ENCODE measurements around the gene BFSP1.

BFSP1 gene

DNA sequence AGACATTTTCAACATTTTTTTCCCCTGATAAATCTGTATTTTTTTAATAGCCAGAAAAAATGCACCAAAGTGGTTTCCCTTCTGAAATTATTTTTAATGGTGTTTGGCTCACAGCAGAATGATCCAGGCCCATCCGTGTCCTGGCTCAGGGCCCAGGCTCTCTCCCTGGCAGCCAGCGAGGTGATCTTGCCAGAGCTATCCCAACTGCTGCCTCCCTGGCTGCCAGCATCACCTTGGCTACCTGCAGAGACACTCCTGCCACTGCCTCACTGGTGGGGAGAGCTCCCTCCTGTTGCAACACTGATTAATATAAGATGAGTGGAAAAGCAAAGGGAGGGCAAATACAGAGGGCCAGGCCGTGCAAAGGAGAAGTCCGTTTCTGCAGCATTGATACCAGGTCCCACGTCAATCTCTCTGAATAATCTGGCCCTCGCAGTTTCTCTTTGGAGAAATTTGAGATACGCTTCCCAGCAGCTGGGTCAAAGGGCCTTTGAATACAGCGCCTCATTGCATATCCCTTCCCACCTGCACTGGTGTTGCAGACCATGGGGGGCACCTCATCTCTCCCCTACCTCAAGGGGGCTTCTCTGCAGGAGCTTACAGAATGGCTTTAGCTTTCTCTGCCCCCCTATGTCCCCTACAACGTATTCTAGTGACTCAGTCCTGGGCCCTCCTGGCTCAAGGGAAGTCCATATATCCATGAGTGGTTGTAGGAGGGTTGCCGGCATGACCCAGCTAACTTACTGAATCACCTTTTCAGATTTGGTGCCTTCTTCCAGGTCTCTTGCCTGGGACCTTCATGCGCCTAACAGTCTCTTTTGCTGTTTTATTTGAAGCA is 25.9 kb upstream of the BFSP1 start:
- DNase-seq, result no peak

DNA sequence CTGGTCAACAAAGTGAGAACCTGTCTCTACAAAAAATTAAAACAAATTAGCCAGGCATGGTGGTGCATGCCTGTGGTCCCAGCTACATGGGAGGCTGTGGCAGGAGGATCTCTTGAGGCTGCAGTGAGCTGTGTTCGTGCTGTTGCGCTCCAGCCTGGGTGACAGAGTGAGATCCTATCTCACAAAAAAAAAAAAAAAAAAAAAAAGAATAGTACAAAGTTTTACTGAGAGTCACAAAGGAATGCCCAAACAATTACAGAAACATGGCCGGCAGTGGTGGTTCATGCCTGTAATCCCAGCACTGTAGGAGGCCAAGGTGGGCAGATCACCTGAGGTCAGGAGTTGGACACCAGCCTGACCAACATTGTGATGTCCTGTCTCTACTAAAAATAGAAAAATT is 23.9 kb upstream of the BFSP1 start:
- DNase-seq, result no peak

DNA sequence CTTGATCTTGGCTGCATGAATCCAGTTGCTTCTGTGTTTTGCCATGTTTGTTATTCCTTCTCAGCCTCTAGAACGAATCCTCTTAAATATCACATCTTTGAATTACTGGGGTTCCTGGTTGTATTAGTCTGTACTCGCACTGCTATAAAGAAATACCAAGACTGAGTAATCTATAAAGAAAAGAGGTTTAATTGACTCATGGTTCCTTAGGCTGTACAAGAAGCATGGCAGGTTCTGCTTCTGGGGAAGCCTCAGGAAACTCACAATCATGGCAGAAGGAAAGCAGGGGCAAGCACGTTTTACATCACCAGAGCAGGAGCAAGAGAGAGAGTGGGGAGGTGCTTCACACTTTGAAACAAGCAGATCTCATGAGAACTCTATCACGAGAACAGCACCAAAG is 18.0 kb upstream of the BFSP1 start:
- DNase-seq, result no peak

DNA sequence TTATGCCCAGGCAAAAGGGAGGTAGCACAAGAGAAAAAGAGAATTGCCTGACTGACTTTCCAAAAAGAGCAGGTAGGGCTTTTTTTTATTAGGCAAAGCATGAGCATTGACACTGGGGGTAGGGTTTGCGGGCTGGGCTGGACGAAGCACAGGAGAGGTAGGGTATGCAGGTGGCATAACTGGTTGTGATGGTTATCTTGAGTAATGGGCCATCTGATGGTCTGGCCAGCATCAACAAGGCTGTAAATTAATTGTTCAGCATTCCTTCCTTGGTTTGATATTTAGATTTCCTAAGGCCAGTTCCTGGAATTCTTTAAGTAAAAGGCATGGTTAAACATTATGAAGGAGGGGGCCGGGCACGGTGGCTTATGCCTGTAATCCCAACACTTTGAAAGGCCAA is 13.9 kb upstream of the BFSP1 start:
- DNase-seq, result no peak

DNA sequence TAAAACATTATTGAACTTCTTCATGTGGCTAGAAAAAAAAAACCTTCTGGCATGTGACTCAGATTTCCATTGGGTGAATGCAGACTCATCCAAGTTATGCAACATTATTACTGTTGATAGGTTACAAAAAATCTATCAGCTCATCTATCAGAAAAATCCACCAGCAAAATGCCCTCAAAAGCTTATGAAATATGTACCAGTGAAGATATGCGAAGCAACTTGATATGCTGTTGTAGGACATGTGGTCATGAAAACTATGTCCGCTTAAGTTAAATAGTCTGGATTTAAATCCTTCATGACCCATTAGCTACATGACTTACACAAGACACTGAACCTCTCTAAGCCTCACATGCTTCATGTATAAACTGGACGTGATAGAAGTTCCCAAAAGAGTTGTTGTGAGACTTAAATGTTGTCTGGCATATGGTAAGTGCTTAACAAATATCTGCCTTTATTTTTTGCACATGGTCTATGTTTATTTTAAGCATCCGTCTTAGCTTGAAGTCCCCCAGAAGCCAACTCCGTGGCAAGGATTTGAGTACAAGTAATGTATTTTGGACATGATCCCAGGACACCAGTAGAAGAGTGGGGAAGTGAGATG is 12.5 kb upstream of the BFSP1 start:
- DNase-seq, result no peak

DNA sequence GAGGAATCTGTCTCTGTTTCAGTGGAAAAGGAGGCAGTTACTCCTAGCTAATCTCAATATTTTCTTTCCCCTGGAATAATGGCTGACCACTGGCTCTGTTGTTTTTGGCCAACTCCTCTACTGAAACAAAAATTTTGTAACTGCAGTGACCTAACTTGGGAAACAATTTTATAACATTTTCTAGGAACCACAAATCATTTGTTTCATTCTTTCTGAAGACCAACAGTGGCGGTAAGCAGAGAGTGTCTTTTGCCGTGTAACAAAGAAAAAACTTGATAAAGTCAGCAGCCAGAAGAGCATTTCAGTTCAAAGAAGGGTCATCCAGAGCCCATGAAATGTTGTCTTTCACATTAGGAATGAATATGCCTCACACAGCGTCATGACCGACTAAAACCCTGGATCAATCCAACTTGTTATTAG is 11.8 kb upstream of the BFSP1 start:
- no peak for DNase-seq

DNA sequence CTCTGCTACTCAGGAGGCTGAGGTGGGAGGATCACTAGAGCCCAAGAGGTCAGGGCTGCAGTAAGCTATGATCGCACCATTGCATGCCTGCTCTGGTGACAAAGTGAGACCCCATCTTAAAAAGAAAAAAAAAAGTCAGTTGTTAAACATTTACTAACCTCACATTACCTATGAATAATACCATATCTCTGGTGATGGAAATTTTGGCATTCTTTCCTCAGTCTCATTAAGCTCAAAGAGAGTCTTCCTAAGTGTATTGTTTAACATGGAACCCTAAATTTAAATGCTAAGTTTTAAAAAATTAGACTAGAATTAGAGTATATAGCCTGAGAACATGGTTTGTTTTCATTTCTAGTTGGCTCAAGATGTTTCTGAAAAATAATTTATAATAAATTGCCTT is 11.3 kb upstream of the BFSP1 start:
- DNase-seq, result no peak

DNA sequence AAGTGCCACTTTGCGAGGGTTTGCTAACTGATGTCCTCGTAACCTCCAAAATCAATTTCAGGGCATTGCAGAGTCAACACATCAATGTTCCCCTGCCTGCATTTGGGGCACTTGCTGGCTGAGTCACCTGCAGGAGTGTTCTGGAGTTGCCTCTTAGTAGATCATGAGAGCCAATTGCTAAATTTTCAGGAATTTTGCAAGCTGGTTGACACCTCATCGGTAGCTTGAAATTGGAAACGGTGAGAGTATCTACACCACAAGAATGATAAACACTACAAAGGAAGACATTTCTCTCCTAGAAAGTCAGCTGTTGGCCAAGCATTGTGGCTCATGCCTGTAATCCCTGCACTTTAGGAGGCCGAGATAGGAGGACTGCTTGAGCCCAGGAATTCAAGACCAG is 10.8 kb upstream of the BFSP1 start:
- DNase-seq, result no peak

DNA sequence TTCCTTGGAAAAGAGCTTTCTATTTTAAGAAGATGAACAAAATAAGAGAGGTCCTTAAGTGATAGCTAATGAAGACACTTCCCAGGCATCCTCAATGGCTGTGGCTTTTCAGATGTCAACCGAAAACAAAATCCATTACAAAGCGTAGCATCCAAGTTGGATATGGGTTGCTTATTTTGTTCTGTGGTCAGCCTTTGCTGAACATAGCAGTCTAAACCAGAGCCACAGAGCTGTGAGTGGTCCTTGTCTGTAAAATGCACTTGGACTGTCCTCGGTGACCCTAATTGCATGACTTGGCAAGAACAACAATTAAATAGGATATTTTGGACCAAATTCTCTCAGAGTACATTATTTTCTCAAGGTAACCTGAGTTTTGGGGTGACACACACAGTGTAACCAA is 10.4 kb upstream of the BFSP1 start:
- no peak for DNase-seq

DNA sequence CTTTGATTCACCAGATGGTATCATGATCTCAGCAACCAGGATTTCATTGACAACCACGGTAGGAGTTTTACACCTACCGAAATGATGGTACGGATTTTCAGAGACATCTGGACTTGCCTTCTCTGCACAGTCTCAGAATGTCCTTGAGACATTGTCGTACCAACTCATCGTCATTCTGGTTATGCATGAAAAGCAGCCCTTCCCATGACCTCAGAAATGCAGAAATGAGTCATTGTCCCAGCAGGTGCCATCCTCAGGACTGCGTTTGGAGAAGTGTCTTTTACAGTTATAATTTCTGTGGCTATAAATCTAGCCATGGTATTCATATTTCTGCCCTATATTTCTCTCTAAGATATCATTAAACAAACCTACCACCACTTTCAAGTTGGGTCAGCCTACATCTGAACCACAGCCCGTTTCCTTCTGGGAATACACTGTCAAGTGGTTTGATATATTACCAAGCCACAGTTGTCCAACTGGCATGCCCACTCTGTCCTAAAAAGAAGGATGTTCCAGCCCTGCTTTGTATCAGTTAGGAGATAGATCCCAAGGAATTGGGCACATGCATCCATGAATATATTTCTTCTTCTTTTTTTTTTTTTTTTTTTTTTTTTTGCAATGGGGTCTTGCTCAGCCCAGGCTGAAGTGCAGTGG is 7.5 kb upstream of the BFSP1 start:
- DNase-seq, result no peak

DNA sequence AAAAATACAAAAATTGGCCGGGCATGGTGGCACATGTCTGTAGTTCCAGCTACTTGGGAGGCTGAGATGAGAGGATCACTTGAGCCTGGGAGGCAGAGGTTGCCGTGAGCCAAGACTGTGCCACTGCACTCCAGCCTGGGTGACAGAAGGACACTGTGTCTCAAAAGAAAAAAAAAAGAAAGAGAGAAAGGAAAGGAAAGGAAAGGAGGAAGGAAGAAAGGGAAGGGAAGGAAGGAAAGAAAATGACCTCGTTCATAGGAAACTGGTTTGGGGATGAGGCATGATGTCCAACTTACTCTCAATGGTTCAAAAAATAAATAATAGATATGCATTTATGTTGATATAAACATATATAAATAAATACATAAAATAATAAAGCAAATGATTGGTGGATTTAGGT is 6.8 kb upstream of the BFSP1 start:
- DNase-seq, result no peak

DNA sequence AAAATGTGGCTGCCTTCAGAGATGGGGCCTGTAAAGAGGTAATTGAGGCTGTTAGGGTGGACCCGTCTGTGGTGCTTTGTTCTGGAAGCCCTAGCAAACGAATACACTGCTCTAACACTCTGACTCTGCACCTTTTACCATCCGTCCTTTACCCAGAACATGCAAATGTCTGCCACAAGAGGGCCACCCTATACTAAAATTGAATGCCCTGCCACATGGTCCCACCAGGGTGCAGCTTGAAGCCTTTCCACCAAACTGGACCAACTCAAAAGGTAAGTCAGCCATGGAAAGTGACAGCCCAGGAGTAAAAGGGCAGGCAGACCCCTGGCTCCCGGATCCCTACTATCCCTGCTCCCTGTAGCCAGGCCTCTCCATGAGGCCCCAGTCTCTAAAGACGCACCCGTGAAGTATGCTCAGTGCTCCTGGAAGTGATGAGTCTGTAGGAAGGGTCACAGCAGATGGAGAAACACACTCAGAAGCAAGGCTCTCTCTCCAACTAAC is 5.8 kb upstream of the BFSP1 start:
- DNase-seq, result peak; percentile 75

DNA sequence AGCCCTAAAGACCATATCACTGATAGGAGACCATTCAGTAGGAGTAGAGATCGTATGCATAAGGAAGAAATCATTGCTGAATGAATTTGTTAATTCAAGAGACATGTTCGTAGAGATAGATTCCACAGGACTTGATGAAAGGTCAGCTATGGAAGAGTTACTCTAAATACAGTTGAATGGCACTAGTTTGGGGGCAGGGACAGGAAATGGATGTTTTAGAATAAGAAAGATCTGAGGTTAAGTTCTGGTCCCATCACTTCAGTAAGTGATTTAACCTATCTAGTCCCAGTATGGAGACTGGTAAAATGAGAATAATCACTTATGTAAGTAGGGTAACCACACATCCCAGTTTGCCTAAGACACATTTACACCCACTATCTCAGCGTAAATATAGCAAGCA is 2.9 kb upstream of the BFSP1 start:
- DNase-seq, result no peak

DNA sequence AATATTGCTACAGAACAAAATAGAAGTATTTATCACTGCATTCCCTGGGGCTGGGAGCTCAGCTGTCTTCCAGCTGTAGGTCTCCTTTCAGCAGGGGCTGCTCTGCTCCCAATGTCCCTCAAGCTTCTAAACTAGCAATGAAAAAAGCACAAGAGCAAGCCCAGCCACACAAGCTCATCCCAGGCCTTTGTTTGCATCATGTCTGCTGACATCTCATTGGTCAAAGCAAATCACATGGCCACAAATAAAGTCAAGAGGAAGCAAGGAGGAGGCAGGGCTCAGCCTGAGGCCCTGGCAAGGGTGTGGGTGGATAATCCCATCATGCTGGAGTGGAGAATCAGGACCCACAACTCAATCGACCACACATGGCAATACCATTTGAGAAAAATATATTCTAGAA is 2.2 kb upstream of the BFSP1 start:
- peak; percentile 42 for DNase-seq

DNA sequence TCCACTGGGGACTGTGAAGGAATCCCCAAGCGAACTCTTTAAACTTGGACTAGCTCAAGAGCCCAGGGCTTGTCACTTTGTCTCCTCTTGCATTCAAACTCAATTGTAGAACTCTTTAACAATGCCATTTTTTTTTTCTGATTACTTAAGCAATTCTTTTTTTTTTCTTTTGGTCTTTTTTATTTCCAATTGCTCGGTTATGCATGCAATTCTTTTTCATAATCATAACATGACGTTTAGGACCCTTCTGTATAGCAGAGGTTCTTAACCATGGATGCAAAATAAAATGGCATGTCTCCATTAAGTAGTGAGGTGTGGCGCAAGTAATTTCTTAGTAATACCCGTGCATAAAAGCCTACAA is 466 bp upstream of the BFSP1 start:
- no peak for DNase-seq

DNA sequence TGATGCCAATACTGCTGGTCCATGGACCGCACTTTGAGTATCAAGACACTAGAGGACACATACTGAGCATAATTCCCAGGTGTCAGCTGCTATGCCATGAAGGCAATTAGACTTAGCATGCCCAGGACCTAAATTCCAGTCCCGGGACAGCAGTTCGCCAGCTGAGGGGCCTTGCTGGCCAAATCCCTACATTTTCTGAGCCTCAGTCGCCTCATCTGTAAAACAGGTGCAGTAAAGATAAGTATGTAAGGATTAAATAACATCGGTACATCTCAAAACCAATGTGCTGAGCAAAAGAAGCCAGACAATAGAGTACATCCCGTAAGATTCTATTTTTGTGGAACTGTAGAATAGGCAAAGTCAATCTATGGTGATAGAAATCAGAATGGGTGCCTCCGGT is 1.0 kb downstream of the BFSP1 start:
- DNase-seq, result no peak

DNA sequence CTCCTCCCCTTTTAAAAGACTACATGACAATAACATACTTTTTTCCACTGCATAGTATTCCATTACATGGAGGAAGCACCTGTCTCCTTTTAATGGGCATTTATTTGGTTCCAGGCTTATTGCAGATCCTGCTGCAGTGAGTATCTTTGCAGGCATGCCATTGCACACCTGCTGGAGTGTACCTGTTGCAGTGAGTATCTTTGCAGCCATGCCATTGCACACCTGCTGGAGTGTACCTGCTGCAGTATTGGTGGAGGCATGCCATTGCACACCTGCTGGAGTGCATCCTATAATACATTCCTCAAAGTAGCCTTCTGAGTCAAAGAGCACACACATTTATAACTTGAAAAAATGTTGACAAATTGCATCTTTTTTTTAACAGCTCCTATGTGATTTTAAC is 1.6 kb downstream of the BFSP1 start:
- no peak for DNase-seq

DNA sequence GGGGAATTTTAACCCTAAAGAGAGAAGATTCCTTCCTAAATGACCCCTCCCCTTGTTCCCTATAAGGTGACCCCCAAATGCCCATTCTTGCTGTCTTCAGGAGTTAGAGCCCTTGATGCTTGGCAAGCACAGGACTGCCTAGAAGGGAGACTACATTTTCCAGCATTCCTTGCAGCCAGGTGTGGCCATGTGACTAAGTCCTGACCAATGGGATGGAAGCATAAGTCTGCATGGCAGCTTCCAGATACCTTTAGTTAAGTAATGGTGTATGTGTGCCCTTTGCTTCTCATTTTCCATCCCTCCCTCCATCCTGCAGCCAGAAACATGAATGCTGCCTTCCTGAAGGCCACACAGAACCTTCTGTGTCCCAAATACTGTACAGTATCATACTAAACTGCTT is 5.5 kb downstream of the BFSP1 start:
- no peak for DNase-seq

DNA sequence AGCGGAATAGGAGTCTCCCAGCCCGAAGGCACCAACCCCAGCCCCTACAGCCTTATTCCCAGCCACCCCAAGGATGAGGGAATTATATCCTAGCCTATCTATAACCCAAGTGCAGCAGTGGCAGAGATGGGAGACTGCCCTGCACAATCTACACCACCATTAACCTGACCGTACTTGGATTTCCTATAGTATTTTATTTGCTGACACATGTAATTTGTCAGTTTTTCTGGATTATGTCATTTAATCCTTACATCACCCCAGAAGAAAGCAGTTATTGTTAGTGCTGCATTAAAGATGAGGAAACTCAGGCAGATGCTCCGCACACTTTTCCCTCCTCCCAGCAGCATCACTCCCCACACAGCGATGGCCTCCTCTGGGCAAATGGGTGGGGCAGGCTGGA is 6.0 kb downstream of the BFSP1 start:
- DNase-seq, result no peak

DNA sequence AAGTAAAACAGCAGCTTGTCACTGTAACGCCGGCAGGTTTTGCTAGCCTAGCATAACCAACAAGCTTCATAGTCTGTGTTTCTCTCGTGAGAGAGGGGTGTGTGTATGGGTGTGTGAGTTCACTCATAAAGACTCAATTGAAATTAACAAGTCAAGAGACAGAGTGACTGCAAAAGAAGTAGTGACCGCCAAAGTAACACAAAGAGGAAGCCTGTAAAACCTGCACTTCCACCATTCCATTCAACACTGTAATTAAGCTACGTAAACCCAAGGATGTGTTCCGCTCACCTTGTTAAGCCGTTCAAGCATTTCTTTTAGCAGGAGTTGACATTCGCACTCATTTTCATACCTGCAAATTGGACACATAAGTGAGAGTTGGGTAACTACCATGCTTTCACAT is 6.6 kb downstream of the BFSP1 start:
- no peak for DNase-seq

DNA sequence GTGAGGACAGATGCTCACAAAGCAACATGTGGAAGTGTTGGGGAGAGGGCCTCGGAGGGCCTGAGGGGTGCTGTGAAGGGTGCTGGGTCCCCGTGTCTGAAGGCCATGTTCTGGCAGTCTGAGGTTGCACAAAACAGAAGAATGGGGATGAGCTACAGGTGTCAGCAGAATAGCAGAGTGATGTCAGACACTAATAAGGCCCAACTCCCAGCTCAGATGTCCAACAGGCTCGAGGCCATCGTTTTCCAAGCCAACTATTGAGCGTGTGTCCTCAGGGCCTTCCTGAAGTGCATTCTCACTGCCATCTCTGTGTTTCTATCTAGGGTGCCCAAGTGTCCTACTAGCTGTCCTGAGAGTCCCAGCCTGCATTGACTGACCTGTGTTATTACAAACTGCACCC is 7.9 kb downstream of the BFSP1 start:
- no peak for DNase-seq

DNA sequence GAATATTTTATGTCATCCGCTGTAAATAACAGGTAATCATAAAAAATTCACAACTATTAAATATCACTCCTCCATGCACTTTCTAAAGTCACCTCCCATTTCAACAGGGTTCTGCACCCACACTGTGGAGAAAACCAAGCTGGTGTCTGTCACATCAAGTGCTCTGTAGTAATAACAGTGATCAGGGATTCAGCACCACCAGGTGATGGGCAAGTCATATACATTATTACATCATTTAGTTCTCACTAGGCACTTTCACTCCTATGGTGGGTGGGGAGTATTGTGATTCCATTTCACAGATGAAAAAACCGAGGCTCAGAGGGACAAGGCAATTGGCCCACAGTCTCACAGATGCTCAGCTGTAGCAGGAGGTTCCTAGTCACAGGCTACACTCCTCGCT is 8.7 kb downstream of the BFSP1 start:
- DNase-seq, result no peak

DNA sequence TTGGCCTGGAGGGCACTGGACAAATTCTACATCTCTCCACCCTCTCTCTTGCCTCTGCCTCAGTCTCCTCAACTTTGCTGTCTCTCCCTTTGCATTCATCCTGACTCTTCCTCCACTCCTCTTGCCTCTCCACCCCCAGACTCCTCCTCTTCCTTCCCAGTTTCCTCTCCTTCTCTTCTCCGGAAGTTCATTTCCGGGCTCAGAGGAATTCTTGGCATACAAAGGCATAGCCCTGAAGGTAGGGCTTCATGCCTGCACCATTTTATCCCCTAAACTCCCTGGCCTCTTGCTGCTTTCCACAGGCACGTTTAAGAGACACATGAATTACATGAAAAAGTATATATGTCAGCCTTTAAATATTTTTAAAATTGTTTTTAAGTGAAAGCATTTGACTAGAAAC is 10.6 kb downstream of the BFSP1 start:
- no peak for DNase-seq

DNA sequence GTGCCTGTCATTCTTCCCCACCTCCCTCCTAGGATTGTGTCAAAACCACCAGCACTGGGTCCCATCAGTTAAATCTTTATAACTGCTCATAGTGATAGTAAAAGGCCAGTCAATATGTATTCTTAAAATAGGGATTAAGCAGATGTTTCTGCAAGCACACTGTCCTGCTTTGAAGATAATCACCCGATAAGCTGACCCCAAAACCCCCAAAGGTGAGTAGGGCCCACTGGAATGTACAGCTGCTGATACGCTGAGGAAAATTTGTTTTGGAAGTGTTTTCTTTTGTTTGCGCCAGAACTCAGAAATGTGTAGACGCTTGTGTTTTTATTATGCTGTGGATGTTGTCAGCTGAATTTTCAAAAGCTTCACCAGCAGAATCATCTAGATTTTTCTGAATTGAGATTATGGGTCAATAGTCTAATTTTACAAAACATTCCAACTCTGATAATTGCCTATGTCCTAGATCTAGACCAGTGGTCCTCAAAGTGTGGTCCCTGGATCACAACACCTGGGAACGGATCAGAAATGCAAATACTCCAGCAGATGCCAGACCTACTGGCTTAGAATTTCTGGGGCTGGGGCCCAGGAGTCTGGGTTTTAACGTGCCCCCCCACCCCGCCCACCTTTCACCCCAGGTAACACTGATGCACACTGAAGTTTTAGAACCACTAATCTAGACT is 11.4 kb downstream of the BFSP1 start:
- DNase-seq, result no peak
